CD4-positive, alpha-beta T cell treated with Interleukin-15 for 4 hours (primary cell): ENCODE results near the gene SPATA31C1.
"Not testable (repeated sequence)": the region's sequence is repeated elsewhere in the genome, so short reads cannot be mapped to it uniquely, and the experiment has no call there.

Source experiments
- DNase-seq: peaks from one replicate; pipeline ENCODE4 v3.0.0-alpha.2; 2020; ENCODE audit warnings: low spot score

Gene SPATA31C1

GRCh38 chr9:87917662-87918061 is at the start of gene SPATA31C1:
TSS of gene SPATA31C1 (plus strand) at chr9:87917962.
- not testable (repeated sequence) for DNase-seq

GRCh38 chr9:87868175-87868574 is 49.6 kb upstream of the SPATA31C1 start:
- DNase-seq, result no peak

- DNase-seq, result no peak
Measured at GRCh38 chr9:87868635-87869034, 49.1 kb upstream of the SPATA31C1 start.

- DNase-seq, result no peak
Measured at GRCh38 chr9:87869082-87869481, 48.7 kb upstream of the SPATA31C1 start.

- DNase-seq, result no peak
Measured at GRCh38 chr9:87871425-87872078, 46.2 kb upstream of the SPATA31C1 start.

GRCh38 chr9:87872079-87872624 is 45.6 kb upstream of the SPATA31C1 start:
- no peak for DNase-seq

GRCh38 chr9:87873607-87874303 is 44.0 kb upstream of the SPATA31C1 start:
- no peak for DNase-seq

- no peak for DNase-seq
Measured at GRCh38 chr9:87874304-87874623, 43.5 kb upstream of the SPATA31C1 start.

GRCh38 chr9:87875060-87875459 is 42.7 kb upstream of the SPATA31C1 start:
- no peak for DNase-seq

- DNase-seq, result no peak
Measured at GRCh38 chr9:87875831-87876545, 41.8 kb upstream of the SPATA31C1 start.

- DNase-seq, result no peak
Measured at GRCh38 chr9:87876708-87877107, 41.1 kb upstream of the SPATA31C1 start.

GRCh38 chr9:87878989-87879511 is 38.7 kb upstream of the SPATA31C1 start:
- no peak for DNase-seq

- DNase-seq, result no peak
Measured at GRCh38 chr9:87880116-87880515, 37.6 kb upstream of the SPATA31C1 start.

- DNase-seq, result no peak
Measured at GRCh38 chr9:87880683-87881082, 37.1 kb upstream of the SPATA31C1 start.

GRCh38 chr9:87882627-87883026 is 35.1 kb upstream of the SPATA31C1 start, which contains the start of gene SPATA31E1:
TSS of gene SPATA31E1 (plus strand) at chr9:87882877. CDS start at chr9:87882892, 15 bp downstream.
- DNase-seq, result no peak

- DNase-seq, result no peak
Measured at GRCh38 chr9:87883274-87883673, 34.5 kb upstream of the SPATA31C1 start.

- no peak for DNase-seq
Measured at GRCh38 chr9:87883990-87884389, 33.8 kb upstream of the SPATA31C1 start.

- no peak for DNase-seq
Measured at GRCh38 chr9:87884578-87885459, 32.9 kb upstream of the SPATA31C1 start.

GRCh38 chr9:87885484-87886189 is 32.1 kb upstream of the SPATA31C1 start:
- DNase-seq, result no peak

GRCh38 chr9:87886210-87886932 is 31.4 kb upstream of the SPATA31C1 start:
- no peak for DNase-seq
